ENCODE data around the gene TULP4.

DNA sequence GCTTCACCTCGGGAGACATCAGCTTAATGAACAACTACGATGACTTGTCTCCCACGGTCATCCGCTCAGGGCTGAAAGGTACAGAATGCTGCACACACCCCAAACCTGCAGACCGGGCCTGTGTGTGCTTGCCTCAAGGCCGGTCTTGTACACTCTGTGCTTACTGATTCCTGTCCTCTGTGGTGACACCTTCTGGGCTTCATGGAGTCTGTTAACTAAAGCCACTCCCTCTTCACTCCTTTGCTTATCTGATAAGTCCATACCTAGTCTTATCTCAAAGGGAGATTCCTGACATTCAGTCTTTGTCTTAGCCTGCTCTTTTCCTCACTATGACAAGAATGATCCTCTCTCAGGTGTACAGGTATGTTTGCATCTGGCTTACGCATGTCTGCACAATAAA, 139.9 kb downstream of the TULP4 start:
- no peak for TF ChIP-seq EZH2 (IDR thresholded peaks at IDR 0.05)
- no peak for TF ChIP-seq POLR2AphosphoS5 (IDR thresholded peaks at IDR 0.05; ENCODE audit: borderline replicate concordance, low read depth, low read length)
- TF ChIP-seq FOXP2 (optimal IDR thresholded peaks at IDR 0.05; ENCODE audit: control extremely low read depth, extremely low read length, insufficient read depth) = no peak

Data from SK-N-MC (cell line).